GM19239 (cell line): ENCODE measurements around the gene IL17RC.
"Not testable (repeated sequence)": the region's sequence is repeated elsewhere in the genome, so short reads cannot be mapped to it uniquely, and the experiment has no call there.

Experiments used
- DNase-seq: peaks from one replicate; pipeline ENCODE4 v3.0.0; 2011; ENCODE audit warnings: low spot score; ENCODE audit not compliant: insufficient read length
- FAIRE-seq: peaks from 2 replicates; lab custom pipeline; 2011; peaks lifted over from hg19 to GRCh38; lab: Jason Lieb, UNC

IL17RC gene

GRCh38 chr3:9914011-9914410, 2.9 kb upstream of the IL17RC start:
- no peak for FAIRE-seq
- DNase-seq = no peak

GRCh38 chr3:9914559-9915253, 2.2 kb upstream of the IL17RC start:
- FAIRE-seq (no peak), DNase-seq (no peak)

GRCh38 chr3:9915254-9916141, 1.4 kb upstream of the IL17RC start:
- DNase-seq = no peak
- peak; percentile 56 for FAIRE-seq

GRCh38 chr3:9916346-9916733, 558 bp upstream of the IL17RC start:
- FAIRE-seq (no peak), DNase-seq (no peak)

GRCh38 chr3:9917820-9918219, 922 bp downstream of the IL17RC start:
- no peak for FAIRE-seq
- no peak for DNase-seq

- FAIRE-seq = no peak
- DNase-seq = no peak
Measured at GRCh38 chr3:9918261-9919038, 1.6 kb downstream of the IL17RC start.

- FAIRE-seq (no peak), DNase-seq (no peak)
Measured at GRCh38 chr3:9928158-9928557, 11.3 kb downstream of the IL17RC start.

GRCh38 chr3:9930804-9931418, 14.0 kb downstream of the IL17RC start:
- DNase-seq (no peak), FAIRE-seq (no peak)

GRCh38 chr3:9932535-9932842, 15.6 kb downstream of the IL17RC start:
- DNase-seq (no peak), FAIRE-seq (no peak)

GRCh38 chr3:9932843-9933560, 16.1 kb downstream of the IL17RC start:
- peak; percentile 23 for FAIRE-seq
- DNase-seq = peak; percentile 83

- FAIRE-seq = peak; percentile 94
- peak; percentile 93 for DNase-seq
Measured at GRCh38 chr3:9933561-9934234, 16.8 kb downstream of the IL17RC start, which contains the start of gene CRELD1. TSS of gene CRELD1 (plus strand) at chr3:9933834. CDS start at chr3:9934439, 605 bp downstream.

GRCh38 chr3:9934235-9934621, 17.3 kb downstream of the IL17RC start:
- DNase-seq = no peak

GRCh38 chr3:9934993-9935392, 18.1 kb downstream of the IL17RC start:
- peak; percentile 14 for FAIRE-seq
- DNase-seq = no peak

More at GRCh38 chr3:9934235-9934621, 17.3 kb downstream of the IL17RC start:
- FAIRE-seq = no peak

- DNase-seq (no peak), FAIRE-seq (no peak)
Measured at GRCh38 chr3:9935966-9936510, 19.1 kb downstream of the IL17RC start.

- FAIRE-seq = no peak
Measured at GRCh38 chr3:9937486-9938238, 20.8 kb downstream of the IL17RC start.

GRCh38 chr3:9938966-9939365, 22.1 kb downstream of the IL17RC start:
- FAIRE-seq = no peak
- DNase-seq = no peak

More at GRCh38 chr3:9937486-9938238, 20.8 kb downstream of the IL17RC start:
- no peak for DNase-seq

- FAIRE-seq, DNase-seq: not testable (repeated sequence)
Measured at GRCh38 chr3:9939906-9940305, 23.0 kb downstream of the IL17RC start.

GRCh38 chr3:9940746-9941145, 23.8 kb downstream of the IL17RC start:
- DNase-seq (no peak), FAIRE-seq (no peak)
